Tibial nerve (tissue), 4 donors: Measurements from ENCODE around the gene MUC12. TPM values are rescaled to one million over a fixed set of nuclear protein-coding genes. Genes with fewer than 3 reads are reported as not detected.
"Not testable (repeated sequence)": the region's sequence is repeated elsewhere in the genome, so short reads cannot be mapped to it uniquely, and the experiment has no call there.

Experiments
- DNase-seq, 2 donors: peaks; one replicate each; pipeline ENCODE4 v3.0.0-alpha.2; 2019; ENCODE audit warnings: low spot score in 2 of 2
- H3K27ac ChIP-seq, 4 donors: fragments of 200-600 bp; sonication (generic) in 3 of 4; one replicate each; pipeline ENCODE4 v1.5.1; 2017 to 2019; ENCODE audit warnings: mild to moderate bottlenecking in 1 of 4
- H3K27me3 ChIP-seq, 2 donors: fragments of 200-600 bp; sonication (generic) in 1 of 2; one replicate each; pipeline versions ENCODE4 v1.5.1 to v1.6.0; 2017 to 2019
- H3K36me3 ChIP-seq, 3 donors: fragments of 200-600 bp; sonication (generic); one replicate each; pipeline ENCODE4 v1.5.1; 2018 to 2019
- H3K4me1 ChIP-seq, 4 donors: fragments of 200-600 bp; sonication (generic) in 3 of 4; one replicate each; pipeline ENCODE4 v1.5.1; 2017 to 2019
- H3K4me3 ChIP-seq, 4 donors: fragments of 200-600 bp; sonication (generic) in 3 of 4; one replicate each; pipeline ENCODE4 v1.5.1; 2017 to 2019; ENCODE audit warnings: mild to moderate bottlenecking in 1 of 4, moderate library complexity in 1 of 4
- H3K9me3 ChIP-seq, 4 donors: fragments of 200-600 bp; sonication (generic) in 3 of 4; one replicate each; pipeline ENCODE4 v1.5.1; 2017 to 2019
- CTCF ChIP-seq, 5 experiments: fragments of 200-600 bp in 3 of 5; fragments of 450-650 bp in 2 of 5; sonication (generic) in 3 of 5; IDR thresholded peaks; one replicate each; pipeline ENCODE4 v1.5.1; 2016 to 2019; ENCODE audit warnings: antibody characterized with exemption in 5 of 5, mild to moderate bottlenecking in 3 of 5, moderate library complexity in 2 of 5
- EP300 ChIP-seq, 2 donors: sonication (generic); formaldehyde crosslinking; IDR thresholded peaks; one replicate each; pipeline ENCODE4 v1.6.1; 2017; ENCODE audit warnings: antibody characterized with exemption in 2 of 2, mild to moderate bottlenecking in 1 of 2
- POLR2A ChIP-seq, 2 donors: fragments of 450-650 bp; IDR thresholded peaks; one replicate each; pipeline ENCODE4 v1.6.1; 2017; ENCODE audit warnings: antibody characterized with exemption in 2 of 2, mild to moderate bottlenecking in 2 of 2, moderate library complexity in 2 of 2
- WGBS, 2 donors: methylation state at CpG; one replicate each; pipeline ENCODE4 v1.1.5; 2018; 5-methylcytosine and 5-hydroxymethylcytosine counted together
- total RNA-seq, 4 donors: library from RNA; depleted of rRNA; stranded (reverse); fragments of >200 nt; gene quantifications; one replicate each; pipeline ENCODE4 v1.1.0, GENCODE V29; 2016

MUC12 gene
- total RNA-seq, 4 donors from 2014 or later, result not detected

DNA sequence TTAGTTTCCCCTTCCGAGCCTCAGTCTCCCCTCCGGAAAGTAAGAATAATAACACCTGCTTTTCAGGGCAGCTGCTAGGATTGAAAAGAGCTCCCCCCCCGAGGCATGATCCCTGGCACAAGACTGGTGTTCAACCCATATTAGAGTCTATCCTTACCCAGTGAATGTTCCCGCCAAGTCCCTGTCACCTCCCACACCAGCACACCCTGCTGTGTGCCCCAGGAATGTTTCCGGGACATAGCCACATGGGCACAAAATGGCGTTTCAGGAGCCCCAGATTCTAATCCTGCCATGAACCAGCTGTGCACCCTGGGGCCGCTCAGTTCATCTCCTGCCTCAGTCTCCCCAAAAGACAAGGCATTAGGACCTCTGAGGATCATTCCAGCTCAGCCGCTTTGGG, 51.1 kb downstream of the MUC12 start:
- WGBS, 2 donors, result 81 to 84% methylated on average over 7 to 8 of the region's 8 CpGs
- Histone ChIP-seq H3K4me1 (peaks cover 0 to 12% (median 3%) of the 10 kb centered on the region in 4 donors), H3K9me3 (peaks cover 0 to 5% (median 0%) of the 10 kb centered on the region in 4 donors), H3K4me3 (peak overlapping the region in 1 of 4 donors; percentile 26), H3K27me3 (no peaks in the 10 kb centered on the region), H3K36me3 (no peaks in the 10 kb centered on the region), H3K27ac (peak overlapping the region in 1 of 4 donors; percentile 70)
- DNase-seq, result no peak
- no peak for TF ChIP-seq CTCF (IDR thresholded peaks at IDR 0.05)
- no peak for TF ChIP-seq EP300 (IDR thresholded peaks at IDR 0.05)

GRCh38 chr7:101021703-101022102, 52.3 kb downstream of the MUC12 start:
- Histone ChIP-seq H3K36me3 (no peaks in the 10 kb centered on the region), H3K4me3 (no peak overlapping the region), H3K27me3 (no peaks in the 10 kb centered on the region), H3K4me1 (peaks cover 0 to 10% (median 3%) of the 10 kb centered on the region in 4 donors), H3K9me3 (peaks cover 0 to 5% (median 0%) of the 10 kb centered on the region in 4 donors), H3K27ac (peak overlapping the region in 1 of 4 donors; percentile 50)
- 59 to 66% methylated on average over 3 of the region's 3 CpGs for WGBS, 2 donors
- no peak for DNase-seq
- TF ChIP-seq EP300 (IDR thresholded peaks at IDR 0.05), result no peak
- TF ChIP-seq POLR2A (IDR thresholded peaks at IDR 0.05), result no peak
- no peak for TF ChIP-seq CTCF (IDR thresholded peaks at IDR 0.05)

- Histone ChIP-seq H3K36me3 (no peaks in the 10 kb centered on the region), H3K9me3 (peaks cover 0 to 5% (median 0%) of the 10 kb centered on the region in 4 donors), H3K4me3 (no peak overlapping the region), H3K27me3 (no peaks in the 10 kb centered on the region), H3K4me1 (no peaks in the 10 kb centered on the region), H3K27ac (no peak overlapping the region)
- TF ChIP-seq CTCF (IDR thresholded peaks at IDR 0.05) (no peak), EP300 (IDR thresholded peaks at IDR 0.05) (no peak), POLR2A (IDR thresholded peaks at IDR 0.05) (no peak)
- no peak for DNase-seq
- 80 to 83% methylated on average over 2 of the region's 2 CpGs for WGBS, 2 donors
Observed at GRCh38 chr7:101023839-101024238, 54.5 kb downstream of the MUC12 start.

DNA sequence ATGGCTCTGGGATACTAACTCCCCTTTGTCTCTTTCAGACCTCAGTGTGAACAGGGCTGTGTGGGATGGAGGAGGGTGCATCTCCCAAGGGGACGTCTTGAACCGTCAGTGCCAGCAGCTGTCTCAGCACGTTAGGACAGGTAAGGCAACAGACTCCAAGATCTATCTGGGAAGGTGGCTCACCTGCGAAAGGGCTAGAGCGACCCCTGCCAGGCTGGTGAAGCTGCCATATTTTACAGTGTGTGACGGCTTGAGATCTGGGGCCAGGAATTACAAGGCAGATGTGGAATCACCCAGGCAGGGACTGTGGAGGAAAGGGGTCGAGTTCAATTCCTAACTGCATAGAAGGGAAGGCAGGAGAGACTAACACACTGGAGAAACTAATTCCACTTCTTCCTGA, 61.7 kb downstream of the MUC12 start:
- TF ChIP-seq EP300 (IDR thresholded peaks at IDR 0.05), result no peak
- no peak for TF ChIP-seq POLR2A (IDR thresholded peaks at IDR 0.05)
- TF ChIP-seq CTCF (IDR thresholded peaks at IDR 0.05), result no peak
- Histone ChIP-seq H3K9me3 (no peaks in the 10 kb centered on the region), H3K4me1 (no peaks in the 10 kb centered on the region), H3K4me3 (no peak overlapping the region), H3K27ac (no peak overlapping the region), H3K27me3 (no peaks in the 10 kb centered on the region), H3K36me3 (no peaks in the 10 kb centered on the region)
- DNase-seq, result no peak
- WGBS, 2 donors, result 8 to 13% methylated on average over 5 to 7 of the region's 7 CpGs

DNA sequence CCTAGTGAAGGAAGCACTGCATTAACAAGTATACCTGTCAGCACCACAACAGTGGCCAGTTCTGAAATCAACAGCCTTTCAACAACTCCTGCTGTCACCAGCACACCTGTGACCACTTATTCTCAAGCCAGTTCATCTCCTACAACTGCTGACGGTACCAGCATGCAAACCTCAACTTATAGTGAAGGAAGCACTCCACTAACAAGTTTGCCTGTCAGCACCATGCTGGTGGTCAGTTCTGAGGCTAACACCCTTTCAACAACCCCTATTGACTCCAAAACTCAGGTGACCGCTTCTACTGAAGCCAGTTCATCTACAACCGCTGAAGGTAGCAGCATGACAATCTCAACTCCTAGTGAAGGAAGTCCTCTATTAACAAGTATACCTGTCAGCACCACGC, 66.6 kb downstream of the MUC12 start:
- H3K36me3 ChIP-seq, result no peaks in the 10 kb centered on the region
- no peak for DNase-seq
- WGBS, 2 donors, result 83 to 88% methylated on average over 4 of the region's 4 CpGs

GRCh38 chr7:101041283-101041682, 71.9 kb downstream of the MUC12 start:
- not testable (repeated sequence) for DNase-seq, H3K27ac ChIP-seq, H3K27me3 ChIP-seq, H3K36me3 ChIP-seq, H3K4me3 ChIP-seq, H3K4me1 ChIP-seq
- 78 to 88% methylated on average over 6 of the region's 6 CpGs for WGBS, 2 donors
- peaks cover 0 to 33% (median 4%) of the 10 kb centered on the region in 4 donors for H3K9me3 ChIP-seq

More for the DNA sequence above, 66.6 kb downstream of the MUC12 start:
- Histone ChIP-seq H3K4me1 (no peaks in the 10 kb centered on the region), H3K9me3 (no peaks in the 10 kb centered on the region), H3K4me3 (no peak overlapping the region), H3K27me3 (no peaks in the 10 kb centered on the region), H3K27ac (no peak overlapping the region)
- TF ChIP-seq POLR2A (IDR thresholded peaks at IDR 0.05) (no peak), CTCF (IDR thresholded peaks at IDR 0.05) (no peak), EP300 (IDR thresholded peaks at IDR 0.05) (no peak)
